B cell (primary cell): ENCODE measurements around the gene SKA3. TPM values are rescaled to one million over a fixed set of nuclear protein-coding genes. Genes with fewer than 3 reads are reported as not detected.
"Not testable (repeated sequence)": the region's sequence is repeated elsewhere in the genome, so short reads cannot be mapped to it uniquely, and the experiment has no call there.

Experiments used
- ATAC-seq: fragments of 200-7000 bp; cut with Tn5 transposase; one replicate; pipeline ENCODE4 v1.10.0; 2021; ENCODE audit warnings: low read depth, mild to moderate bottlenecking, moderate number of reproducible peaks, moderate library complexity
- CTCF ChIA-PET: fragments of 350-600 bp; sonication (Branson Sonifier 250); formaldehyde crosslinking; loops from one replicate; lab custom pipeline; 2021; ENCODE audit warnings: antibody characterized with exemption, inconsistent platforms; lab: Charles Lee
- POLR2A ChIA-PET: fragments of 350-600 bp; sonication (Branson Sonifier 250); formaldehyde crosslinking; loops from one replicate; lab custom pipeline; 2021; ENCODE audit warnings: antibody characterized with exemption; lab: Charles Lee
- DNase-seq: peaks from one replicate; pipeline ENCODE4 v3.0.0; 2013
- H2AFZ ChIP-seq: 2 replicates; pipeline ENCODE4 v1.6.1; 2012; ENCODE audit warnings: mild to moderate bottlenecking, low read depth, low read length; ENCODE audit not compliant: insufficient read depth, poor library complexity, severe bottlenecking
- H3K27ac ChIP-seq, 2 donors: 1 replicate in 1 of 2; 2 replicates in 1 of 2; pipeline ENCODE4 v1.5.1; 2012 to 2013; ENCODE audit warnings: low read length in 2 of 2, mild to moderate bottlenecking in 2 of 2, moderate library complexity in 1 of 2
- H3K27me3 ChIP-seq, 4 experiments: fragments of 200-600 bp in 1 of 4; sonication (generic) in 1 of 4; replicated peaks in 1 of 4; 1 replicate in 2 of 4; 2 replicates in 2 of 4; pipeline versions ENCODE4 v1.6.1 to v1.7.0; 2013 to 2016; ENCODE audit warnings: low read length in 3 of 4, mild to moderate bottlenecking in 2 of 4, mixed read lengths in 1 of 4, moderate library complexity in 1 of 4; ENCODE audit not compliant: insufficient read depth in 4 of 4, control insufficient read depth in 3 of 4; ENCODE audit errors: control extremely low read depth in 1 of 4
- H3K36me3 ChIP-seq, 2 experiments: replicated peaks in 1 of 2; 1 replicate in 1 of 2; 2 replicates in 1 of 2; pipeline versions ENCODE4 v1.6.1 to v1.7.1; 2013; ENCODE audit warnings: low read length in 1 of 2; ENCODE audit not compliant: insufficient read depth in 2 of 2, control insufficient read depth in 1 of 2; ENCODE audit errors: control extremely low read depth in 1 of 2, extremely low read depth in 1 of 2
- H3K4me1 ChIP-seq, 2 donors: fragments of 200-600 bp in 1 of 2; sonication (generic) in 1 of 2; 1 replicate in 1 of 2; 2 replicates in 1 of 2; pipeline versions ENCODE4 v1.5.1 to v1.6.1; 2013 to 2017; ENCODE audit warnings: low read length in 2 of 2; ENCODE audit not compliant: control insufficient read depth in 2 of 2, insufficient read depth in 2 of 2
- H3K4me2 ChIP-seq: replicated peaks from 2 replicates; pipeline ENCODE3; 2012; ENCODE audit warnings: mild to moderate bottlenecking, low read depth, low read length; ENCODE audit not compliant: poor library complexity, severe bottlenecking
- H3K4me3 ChIP-seq, 5 experiments: fragments of 200-600 bp in 1 of 5; sonication (generic) in 1 of 5; 1 replicate in 3 of 5; 2 replicates in 2 of 5; pipeline versions ENCODE4 v1.5.1 to v1.7.0; 2011 to 2016; ENCODE audit warnings: low read length in 4 of 5, mild to moderate bottlenecking in 4 of 5, low read depth in 2 of 5, control low read depth in 1 of 5, moderate library complexity in 1 of 5; ENCODE audit not compliant: insufficient read depth in 1 of 5; ENCODE audit errors: control extremely low read depth in 1 of 5, extremely low read depth in 1 of 5
- H3K79me2 ChIP-seq: fragments of 200-600 bp; sonication (generic); one replicate; pipeline ENCODE4 v1.6.0; 2016; ENCODE audit warnings: low read length; ENCODE audit not compliant: control insufficient read depth, insufficient read depth
- H3K9ac ChIP-seq: fragments of 200-600 bp; sonication (generic); 2 replicates; pipeline ENCODE4 v1.6.1; 2017; ENCODE audit warnings: mild to moderate bottlenecking, low read length, moderate library complexity
- H3K9me3 ChIP-seq, 3 donors: one replicate each; pipeline versions ENCODE4 v1.6.1 to v1.7.1; 2013; ENCODE audit warnings: low read length in 2 of 3; ENCODE audit not compliant: control insufficient read depth in 2 of 3, insufficient read depth in 1 of 3; ENCODE audit errors: control extremely low read depth in 1 of 3
- H4K20me1 ChIP-seq: 2 replicates; pipeline ENCODE4 v1.6.0; 2012; ENCODE audit warnings: mild to moderate bottlenecking, low read length; ENCODE audit not compliant: insufficient read depth, control insufficient read depth, poor library complexity, severe bottlenecking
- H3K27ac Mint-ChIP-seq: one replicate; pipeline ENCODE4 v1.8.0; 2021; ENCODE audit warnings: mixed read lengths
- H3K27me3 Mint-ChIP-seq: one replicate; pipeline ENCODE4 v1.8.0; 2021; ENCODE audit warnings: mixed read lengths
- H3K4me1 Mint-ChIP-seq: one replicate; pipeline ENCODE4 v1.8.0; 2021; ENCODE audit warnings: mixed read lengths
- H3K4me3 Mint-ChIP-seq: one replicate; pipeline ENCODE4 v1.8.0; 2021; ENCODE audit warnings: mixed read lengths
- H3K9me3 Mint-ChIP-seq: one replicate; pipeline ENCODE4 v1.8.0; 2022; ENCODE audit warnings: mixed read lengths; ENCODE audit not compliant: insufficient read depth
- EZH2 ChIP-seq: IDR thresholded peaks from 2 replicates; pipeline ENCODE4 v1.6.1; 2012; ENCODE audit warnings: borderline replicate concordance, low read depth, mild to moderate bottlenecking, moderate library complexity, low read length; ENCODE audit not compliant: insufficient read depth, poor library complexity, severe bottlenecking
- WGBS: methylation state at CpG from one replicate; pipeline ENCODE4 v1.1.5; 2013; ENCODE audit warnings: missing lambda C conversion rate; ENCODE audit not compliant: insufficient coverage; 5-methylcytosine and 5-hydroxymethylcytosine counted together
- intact Hi-C: fragments of 100-400 bp; cut with micrococcal nuclease; formaldehyde crosslinking; loops from one replicate; pipeline ENCODE4 v1.10.0; 2022
- polyA plus RNA-seq: library from polyadenylated mRNA; depleted of rRNA; stranded (reverse); fragments of >200 nt; gene quantifications from 2 replicates; pipeline ENCODE4 v1.2.3, GENCODE V29; 2012
- total RNA-seq, 2 donors: library from RNA; stranded (reverse); fragments of 120-200 nt in 1 of 2; gene quantifications; 1 replicate in 1 of 2; 2 replicates in 1 of 2; pipeline versions ENCODE4 v1.2.3 to v1.2.4, GENCODE V29; 2013 to 2022
- TF ChIP-seq, protein P1 (sequence below): fragments of 200-600 bp; IDR thresholded peaks from one replicate; pipeline ENCODE4 v1.8.0; 2022; ENCODE audit warnings: antibody characterized with exemption, mild to moderate bottlenecking

The SKA3 gene
- total and polyA plus RNA-seq, 2 donors (not counting 1 experiment from before 2014, with no cell fraction given), result 0.07 to 0.20 TPM

DNA sequence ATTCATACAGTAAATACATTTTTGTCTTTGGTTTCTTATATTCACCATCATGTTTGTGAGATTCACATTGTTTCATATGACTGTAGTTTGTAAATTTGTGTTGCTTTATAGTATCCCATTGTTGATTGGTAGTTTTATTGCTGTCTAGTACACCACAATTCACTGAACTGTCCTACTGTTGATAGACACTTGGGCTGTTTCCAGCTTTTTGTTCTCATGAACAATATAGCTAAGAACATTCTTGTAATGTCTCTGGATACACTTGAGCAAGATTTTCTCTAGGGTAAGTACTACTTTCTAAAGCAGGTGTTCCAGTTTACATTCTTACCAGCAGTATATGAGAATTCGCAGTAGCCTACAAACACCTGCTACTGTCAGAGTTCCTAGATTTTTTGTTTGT, 37.8 kb downstream of the SKA3 start:
- Histone ChIP-seq H3K27ac (no peak overlapping the region), H2AFZ (no peak overlapping the region), H3K9ac (no peak overlapping the region), H3K4me2 (no peak overlapping the region), H3K36me3 (peaks cover 3 to 11% of the 10 kb centered on the region in 2 experiments), H3K9me3 (no peaks in the 10 kb centered on the region), H3K79me2 (peaks cover 32% of the 10 kb centered on the region), H3K27me3 (peaks cover 0 to 4% (median 2%) of the 10 kb centered on the region in 4 experiments), H3K4me3 (no peak overlapping the region), H3K4me1 (peaks cover 25 to 30% of the 10 kb centered on the region in 2 donors), H4K20me1 (peaks cover 13% of the 10 kb centered on the region)
- intact Hi-C loops, result loop anchor here (2.0 to 10.0 kb wide), 2 partner anchors 364 to 532 kb away; partner anchors contain the start of genes EEF1AKMT1 and FGF9
- peak overlapping the region; percentile 63 for H3K27ac Mint-ChIP-seq
- no CpG with 5 or more reads among the region's 1 CpG for WGBS
- H3K4me3 Mint-ChIP-seq, result peak overlapping the region; percentile 67
- H3K27me3 Mint-ChIP-seq, result peaks cover 10% of the 10 kb centered on the region
- no peaks in the 10 kb centered on the region for H3K9me3 Mint-ChIP-seq
- ATAC-seq (no peak), DNase-seq (no peak)
- H3K4me1 Mint-ChIP-seq, result peaks cover 32% of the 10 kb centered on the region
- CTCF ChIA-PET, result interaction anchor here (1.0 to 1.2 kb wide), 2 partner anchors 11 to 38 kb away, joined by 3 to 4 read pairs; partner anchors contain the start of genes MRPL57 and SKA3
- TF ChIP-seq EZH2, result no peak
- TF ChIP-seq, protein P1, sequence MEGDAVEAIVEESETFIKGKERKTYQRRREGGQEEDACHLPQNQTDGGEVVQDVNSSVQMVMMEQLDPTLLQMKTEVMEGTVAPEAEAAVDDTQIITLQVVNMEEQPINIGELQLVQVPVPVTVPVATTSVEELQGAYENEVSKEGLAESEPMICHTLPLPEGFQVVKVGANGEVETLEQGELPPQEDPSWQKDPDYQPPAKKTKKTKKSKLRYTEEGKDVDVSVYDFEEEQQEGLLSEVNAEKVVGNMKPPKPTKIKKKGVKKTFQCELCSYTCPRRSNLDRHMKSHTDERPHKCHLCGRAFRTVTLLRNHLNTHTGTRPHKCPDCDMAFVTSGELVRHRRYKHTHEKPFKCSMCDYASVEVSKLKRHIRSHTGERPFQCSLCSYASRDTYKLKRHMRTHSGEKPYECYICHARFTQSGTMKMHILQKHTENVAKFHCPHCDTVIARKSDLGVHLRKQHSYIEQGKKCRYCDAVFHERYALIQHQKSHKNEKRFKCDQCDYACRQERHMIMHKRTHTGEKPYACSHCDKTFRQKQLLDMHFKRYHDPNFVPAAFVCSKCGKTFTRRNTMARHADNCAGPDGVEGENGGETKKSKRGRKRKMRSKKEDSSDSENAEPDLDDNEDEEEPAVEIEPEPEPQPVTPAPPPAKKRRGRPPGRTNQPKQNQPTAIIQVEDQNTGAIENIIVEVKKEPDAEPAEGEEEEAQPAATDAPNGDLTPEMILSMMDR, result no peak
- POLR2A ChIA-PET, result no interaction called here

DNA sequence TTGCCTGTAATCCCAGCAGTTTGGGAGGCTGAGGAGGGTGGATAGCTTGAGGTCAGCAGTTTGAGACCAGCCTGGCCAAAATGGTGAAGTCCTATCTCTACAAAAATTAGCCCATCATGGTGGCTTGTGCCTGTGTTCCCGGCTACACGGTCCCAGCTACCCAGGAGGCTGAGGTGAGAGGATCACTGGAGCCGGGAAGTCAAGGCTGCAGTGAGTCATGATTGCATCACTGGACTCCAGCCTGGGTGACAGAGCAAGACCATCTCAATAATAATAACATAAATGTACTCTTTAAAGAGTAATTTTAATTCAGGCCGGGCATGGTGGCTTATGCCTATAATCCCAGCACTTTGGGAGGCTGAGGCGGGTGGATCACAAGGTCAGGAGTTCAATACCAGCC, 38.7 kb downstream of the SKA3 start:
- no peak for DNase-seq
- Mint-ChIP-seq H3K27me3 (peaks cover 17% of the 10 kb centered on the region), H3K4me1 (peaks cover 24% of the 10 kb centered on the region), H3K4me3 (no peak overlapping the region), H3K27ac (no peak overlapping the region), H3K9me3 (no peaks in the 10 kb centered on the region)
- no peak overlapping the region for H3K4me2 ChIP-seq
- peaks cover 0 to 2% of the 10 kb centered on the region in 2 experiments for H3K36me3 ChIP-seq
- H3K9ac ChIP-seq, result no peak overlapping the region
- CTCF ChIA-PET, result interaction anchor here (0.6 to 1.5 kb wide), 2 partner anchors 194 to 226 kb away, joined by 4 to 6 read pairs; no protein-coding TSS in a partner anchor
- WGBS, result 93% methylated on average over 4 of the region's 5 CpGs
- H3K27me3 ChIP-seq, result peaks cover 0 to 4% (median 2%) of the 10 kb centered on the region in 4 experiments
- POLR2A ChIA-PET, result no interaction called here
- H3K4me1 ChIP-seq, result peaks cover 18 to 22% of the 10 kb centered on the region in 2 donors
- no peak overlapping the region for H3K4me3 ChIP-seq
- TF ChIP-seq, protein P1, result no peak
- TF ChIP-seq EZH2, result no peak
- no peak for ATAC-seq
- no peaks in the 10 kb centered on the region for H3K9me3 ChIP-seq
- no peak overlapping the region for H3K27ac ChIP-seq
- H4K20me1 ChIP-seq, result peaks cover 4% of the 10 kb centered on the region
- intact Hi-C loops, result loop anchor here (2.0 to 10.0 kb wide), 2 partner anchors 363 to 533 kb away; partner anchors contain the start of genes EEF1AKMT1 and FGF9
- H3K79me2 ChIP-seq, result peaks cover 23% of the 10 kb centered on the region
- no peak overlapping the region for H2AFZ ChIP-seq

DNA sequence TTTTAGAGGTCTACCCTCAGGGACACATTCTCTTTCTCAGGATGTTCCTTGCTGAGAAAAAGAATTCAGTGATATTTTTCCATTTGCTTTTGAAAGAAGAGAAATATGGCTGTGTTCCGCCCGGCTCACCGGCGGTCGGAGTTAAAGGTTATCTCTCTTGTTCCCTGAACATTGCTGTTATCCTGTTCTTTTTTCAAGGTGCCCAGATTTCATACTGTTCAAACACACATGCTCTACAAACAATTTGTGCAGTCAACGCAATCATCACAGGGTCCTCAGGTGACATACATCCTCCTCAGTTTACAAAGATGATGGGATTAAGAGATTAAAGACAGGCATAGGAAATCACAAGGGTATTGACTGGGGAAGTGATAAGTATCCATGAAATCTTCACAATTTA, 40.5 kb downstream of the SKA3 start:
- CTCF ChIA-PET, H3K9me3 ChIP-seq, H3K36me3 ChIP-seq, ATAC-seq, H3K9ac ChIP-seq, H3K4me3 Mint-ChIP-seq, H3K27ac Mint-ChIP-seq, H3K4me3 ChIP-seq, DNase-seq, H3K4me2 ChIP-seq, H3K9me3 Mint-ChIP-seq, H3K79me2 ChIP-seq, H4K20me1 ChIP-seq, H2AFZ ChIP-seq, H3K27me3 ChIP-seq, H3K4me1 ChIP-seq, H3K27ac ChIP-seq: not testable (repeated sequence)
- intact Hi-C loops, result loop anchor here (10.0 kb wide), 1 partner anchor 361 kb away; the partner anchor contains the start of gene EEF1AKMT1
- Mint-ChIP-seq H3K4me1 (peaks cover 14% of the 10 kb centered on the region), H3K27me3 (peaks cover 18% of the 10 kb centered on the region)
- WGBS, result no CpG with 5 or more reads among the region's 6 CpGs
- POLR2A ChIA-PET, result interaction anchor here (0.7 kb wide), 1 partner anchor 348 kb away, joined by 3 read pairs; no protein-coding TSS in a partner anchor
